Umbilical cord (tissue), 2 donors: ENCODE results near the gene EFNA5. TPM values are rescaled to one million over a fixed set of nuclear protein-coding genes. Genes with fewer than 3 reads are reported as not detected.
A peak's percentile ranks its signal among the peaks of the same experiment; 100 is the strongest.
"Not testable (repeated sequence)": the region's sequence is repeated elsewhere in the genome, so short reads cannot be mapped to it uniquely, and the experiment has no call there.

ENCODE experiments used
- DNase-seq: peaks from one replicate; pipeline ENCODE4 v3.0.0-alpha.2; 2015; ENCODE audit warnings: low spot score
- total RNA-seq: library from RNA; depleted of rRNA; stranded (reverse); fragments of >200 nt; gene quantifications from one replicate; pipeline ENCODE4 v1.2.3, GENCODE V29; 2014; ENCODE audit warnings: low replicate concordance; ENCODE audit not compliant: insufficient read depth

The EFNA5 gene
- total RNA-seq, 1 donor from 2014 or later = 15.2 TPM

DNA sequence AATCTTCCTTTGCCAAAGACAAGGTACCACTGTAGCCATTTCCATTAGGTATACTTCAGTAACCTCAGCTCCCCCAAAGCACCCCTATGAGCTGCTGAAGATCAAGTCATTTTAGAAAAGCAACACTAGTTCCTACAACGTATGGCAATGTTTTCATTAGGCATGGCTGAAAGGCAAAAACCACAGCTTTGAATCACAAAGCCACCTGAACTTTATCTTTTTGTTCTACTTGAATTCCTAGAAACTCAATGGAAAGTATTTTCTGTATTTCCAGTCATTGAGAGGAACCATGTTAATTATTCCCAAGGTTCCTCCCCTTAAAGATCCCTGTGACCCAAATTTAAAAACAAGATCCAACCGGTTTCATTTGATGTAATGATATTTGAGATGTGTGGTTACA lies 152.1 kb downstream of the EFNA5 start:
- DNase-seq = no peak

DNA sequence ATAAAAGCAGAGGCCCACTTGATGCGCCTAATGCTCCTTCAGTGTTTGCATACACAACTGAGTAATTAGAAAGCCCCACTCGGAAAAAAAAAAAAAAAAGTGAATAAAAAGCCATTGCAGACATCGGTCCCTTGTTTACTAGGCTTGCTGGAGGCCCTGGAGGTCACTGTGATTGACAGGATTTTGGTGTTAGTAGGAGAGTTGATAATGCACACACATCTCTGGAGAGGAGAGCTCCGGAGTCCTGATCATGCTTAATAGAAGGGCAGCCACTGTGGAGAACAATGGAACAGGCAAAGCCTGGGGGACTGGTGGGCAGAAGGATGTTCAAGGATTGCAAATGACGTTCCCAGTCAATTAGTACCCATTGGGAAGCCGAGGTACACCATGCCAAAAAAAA lies 152.5 kb downstream of the EFNA5 start:
- DNase-seq = no peak

DNA sequence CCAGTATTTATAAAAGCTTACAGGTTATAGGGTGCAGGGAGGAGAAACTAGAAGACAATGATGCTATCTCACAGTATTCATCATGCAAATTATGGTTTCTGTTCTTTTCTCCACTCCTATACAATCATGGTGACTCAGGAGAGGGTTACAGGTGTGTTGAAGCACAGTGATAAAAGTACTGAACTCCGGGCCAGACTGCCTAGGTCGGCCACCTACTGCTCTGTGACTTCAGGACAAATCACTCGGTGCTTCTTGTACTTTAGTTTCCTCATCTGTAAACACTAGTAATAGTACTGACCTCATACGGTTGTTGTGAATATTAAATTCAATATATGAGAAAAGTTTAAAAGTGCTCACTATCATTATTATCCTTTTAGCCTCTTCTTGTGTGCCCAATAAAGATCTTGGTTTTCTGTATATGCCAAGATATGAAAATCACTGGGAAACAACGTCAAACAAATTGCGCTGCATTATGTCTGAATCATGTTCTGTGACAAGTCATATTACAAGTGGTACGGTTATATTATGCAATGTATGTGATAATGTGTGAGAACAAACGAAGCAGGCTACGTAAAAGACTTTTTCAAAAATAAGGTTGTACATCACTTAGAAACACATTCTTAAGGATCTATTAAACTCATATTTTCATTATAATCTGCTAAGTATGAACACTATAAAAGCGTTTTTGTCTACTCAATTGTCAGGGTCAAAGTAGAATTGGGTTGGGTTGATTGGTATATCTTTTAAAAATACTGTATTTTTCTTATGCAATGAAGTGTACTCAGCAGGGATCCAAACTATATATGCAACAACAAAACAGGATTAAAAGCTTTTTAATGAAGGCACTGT lies 153.3 kb downstream of the EFNA5 start:
- no peak for DNase-seq

DNA sequence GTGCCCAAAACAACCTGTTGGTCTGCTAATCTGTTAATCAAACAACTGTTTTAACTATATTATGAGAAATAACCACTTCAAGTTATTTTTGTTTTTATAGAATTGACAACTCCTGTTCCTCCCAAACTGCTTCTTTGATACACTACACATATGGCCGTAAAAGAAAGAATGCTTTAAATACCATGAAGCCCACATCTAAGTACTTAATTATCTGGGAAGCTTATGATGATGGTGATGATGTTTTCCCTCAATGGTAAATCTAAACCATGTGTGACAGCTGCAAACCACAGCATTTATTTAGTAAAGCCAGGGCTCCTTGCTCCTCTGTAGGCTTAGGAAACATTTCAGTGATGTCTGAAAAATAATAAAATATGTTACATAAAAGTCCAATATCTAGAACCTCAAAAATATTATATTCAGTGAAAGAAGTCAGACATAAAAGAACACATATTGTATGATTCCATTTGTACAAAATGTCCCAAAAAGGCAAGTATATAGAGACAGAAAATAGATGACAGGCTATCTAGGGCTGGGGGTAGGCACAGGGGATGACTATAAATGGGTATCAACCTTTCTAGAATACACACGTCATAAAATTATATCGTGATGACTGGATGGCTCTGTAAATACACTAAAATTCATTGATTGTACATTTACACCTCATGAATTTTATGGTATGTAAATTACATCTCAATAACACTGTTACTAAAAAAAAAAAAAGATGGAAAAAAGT lies 154.1 kb downstream of the EFNA5 start:
- DNase-seq = peak; percentile 88

DNA sequence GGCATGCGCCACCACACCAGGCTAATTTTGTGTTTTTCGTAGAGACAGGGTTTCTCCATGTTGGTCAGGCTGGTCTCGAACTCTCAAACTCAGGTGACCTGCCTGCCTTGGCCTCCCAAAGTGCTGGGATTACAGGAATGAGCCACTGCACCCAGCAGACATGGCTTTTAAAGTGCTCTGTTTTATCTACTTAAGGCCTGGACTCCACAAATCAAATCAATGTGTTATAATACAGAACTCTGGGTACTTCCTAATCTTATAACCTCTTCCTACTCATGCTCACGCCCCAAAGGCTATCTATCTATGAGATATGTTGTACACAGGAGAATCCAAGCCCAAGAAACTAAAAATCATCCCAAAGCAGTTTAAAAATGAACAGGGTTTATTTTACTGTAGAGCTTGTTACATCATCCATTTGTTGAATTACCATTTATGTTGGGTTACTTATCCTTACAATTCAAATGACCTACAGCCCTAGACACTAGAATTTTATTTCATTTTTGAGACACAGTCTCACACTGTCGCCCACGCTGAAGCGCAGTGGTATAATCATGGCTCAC lies 155.1 kb downstream of the EFNA5 start:
- DNase-seq = peak; percentile 58

DNA sequence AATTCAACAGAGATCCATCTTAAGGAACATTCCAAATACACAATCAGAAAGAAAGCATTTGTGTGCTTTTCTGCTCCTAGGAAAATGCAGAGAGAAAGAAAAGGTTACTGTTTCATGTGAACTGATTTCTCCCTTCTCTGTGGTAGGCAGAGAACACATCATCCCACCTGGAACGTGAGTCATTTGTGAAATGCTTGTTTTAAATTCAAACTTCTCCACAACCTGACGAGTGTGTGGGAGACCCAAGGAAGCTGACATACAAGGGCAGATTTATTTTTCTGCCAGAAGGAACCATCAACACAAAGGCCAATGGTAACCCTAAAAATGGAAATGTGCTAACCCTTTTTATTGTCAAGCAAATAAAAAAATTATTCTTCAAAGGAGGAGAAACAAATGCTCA lies 156.4 kb downstream of the EFNA5 start:
- no peak for DNase-seq

DNA sequence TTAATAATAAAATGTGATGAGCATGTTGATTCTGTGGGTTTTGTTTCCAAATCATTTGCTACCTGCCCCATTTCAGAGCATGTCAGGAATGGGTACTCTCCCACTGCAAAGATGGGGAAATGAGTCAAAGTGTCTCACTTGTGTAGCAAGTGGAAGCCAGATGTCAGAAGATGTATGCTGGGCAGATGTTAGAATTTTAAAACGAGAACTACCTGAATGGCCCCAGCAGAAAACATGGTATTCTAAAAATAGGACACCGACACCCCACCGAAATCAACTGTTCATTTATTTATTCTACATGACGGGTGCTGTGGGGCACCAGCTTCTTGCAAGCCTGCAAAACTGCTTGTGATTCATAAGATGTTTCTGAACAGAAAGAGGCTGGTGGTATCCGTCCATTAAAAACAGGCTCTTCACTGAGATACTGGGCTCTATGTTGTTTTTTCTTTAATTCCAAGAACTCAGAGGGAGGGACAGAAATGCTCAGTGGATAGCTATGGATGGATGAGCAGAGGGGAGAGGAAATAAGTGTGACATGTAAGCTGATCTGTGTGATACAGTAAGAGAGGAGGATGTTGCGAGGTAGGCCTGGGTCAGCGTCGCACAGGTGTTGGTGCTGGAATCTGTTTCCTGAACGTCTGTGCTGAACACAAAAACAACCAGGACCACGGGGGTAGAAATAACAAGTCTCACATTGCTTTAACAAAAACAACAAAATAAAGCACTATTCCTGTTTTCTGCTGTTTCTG lies 157.2 kb downstream of the EFNA5 start:
- no peak for DNase-seq

DNA sequence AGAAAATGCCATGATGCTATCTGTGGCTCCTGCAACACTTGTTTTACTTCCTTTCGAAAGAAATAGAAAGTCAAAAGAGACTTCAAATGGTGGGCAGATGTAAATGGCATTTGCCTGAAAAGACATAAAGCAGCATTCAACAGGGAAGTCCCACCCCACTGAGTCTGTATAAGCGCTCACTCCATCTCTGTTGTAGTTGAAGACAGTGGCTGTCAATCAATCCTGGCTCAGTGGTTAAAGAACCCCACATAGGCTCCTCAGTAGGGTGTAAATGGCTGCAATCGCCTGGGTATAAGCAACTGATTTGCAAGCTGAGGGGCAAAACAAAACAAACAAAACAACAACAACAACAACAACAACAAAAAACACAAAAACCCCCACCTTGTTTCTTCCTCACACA lies 158.7 kb downstream of the EFNA5 start:
- no peak for DNase-seq

DNA sequence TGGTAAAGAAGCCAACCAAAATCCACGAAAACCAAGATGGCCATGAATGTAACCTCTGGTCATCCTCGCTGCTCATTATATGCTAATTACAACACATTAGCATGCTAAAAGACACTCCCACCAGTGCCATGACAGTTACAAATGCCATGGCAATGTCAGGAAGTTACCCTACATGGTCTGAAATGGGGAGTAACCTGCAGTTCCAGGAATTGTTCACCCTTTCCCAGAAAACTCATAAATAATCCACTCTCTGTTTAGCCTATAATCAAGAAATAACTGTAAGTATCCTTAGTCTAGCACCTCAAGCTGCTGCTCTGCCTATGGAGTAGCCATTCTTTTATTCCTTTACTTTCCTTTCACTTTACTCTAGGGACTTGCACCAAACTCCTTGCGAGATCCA lies 160.6 kb downstream of the EFNA5 start:
- DNase-seq = no peak

DNA sequence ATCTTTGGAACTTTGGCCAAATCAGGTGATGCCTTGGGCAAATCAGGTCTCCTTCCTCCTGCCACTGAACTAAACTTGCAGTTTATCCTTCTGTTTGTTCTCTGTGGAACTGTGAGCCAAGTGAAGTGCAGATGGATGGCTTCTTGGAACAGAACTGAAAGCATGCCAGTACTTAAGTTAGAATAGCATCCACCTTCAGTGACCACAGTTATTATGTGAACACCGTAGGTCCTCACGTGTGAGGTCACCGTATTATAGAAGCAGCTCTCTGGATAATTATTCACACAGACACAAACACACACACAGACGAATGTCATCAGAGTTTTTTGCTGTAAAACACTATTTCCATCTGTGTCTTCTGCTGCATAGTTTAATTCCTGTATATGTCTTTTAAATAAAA lies 162.6 kb downstream of the EFNA5 start:
- no peak for DNase-seq

DNA sequence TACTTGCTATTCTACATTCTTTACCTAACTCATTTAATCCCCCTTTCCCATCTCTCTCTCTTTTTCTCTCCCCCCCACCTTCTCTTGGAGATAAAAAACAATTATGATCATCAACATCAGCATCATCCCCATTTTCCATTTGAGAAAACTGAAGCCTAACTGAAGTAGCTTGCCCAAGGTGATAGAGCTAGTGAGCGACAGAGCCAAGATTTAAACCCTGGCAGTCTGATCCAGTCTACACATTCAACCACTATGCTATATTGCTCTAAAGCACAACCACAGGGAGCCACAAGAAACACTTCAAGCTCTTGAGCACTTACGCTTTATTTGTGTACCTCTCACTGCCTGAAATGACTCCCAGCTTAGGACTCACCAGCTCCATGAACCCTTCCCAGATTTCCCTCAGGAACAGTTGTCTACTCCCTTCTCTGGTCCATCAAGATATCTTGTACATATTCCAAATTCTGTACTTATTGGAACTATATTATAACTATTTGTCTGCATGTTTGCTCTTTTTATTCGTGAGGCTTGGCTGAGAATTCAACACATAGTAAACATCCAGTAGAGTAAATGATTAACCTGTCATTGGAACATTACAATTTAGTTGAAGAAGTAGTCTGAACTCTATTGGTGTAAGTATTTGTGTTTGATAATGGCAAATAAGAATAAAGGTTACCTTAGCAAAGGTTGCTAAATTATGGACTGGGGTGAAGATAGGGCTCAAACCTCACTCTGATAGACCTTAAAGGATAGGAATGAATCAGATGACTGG lies 164.8 kb downstream of the EFNA5 start:
- no peak for DNase-seq

DNA sequence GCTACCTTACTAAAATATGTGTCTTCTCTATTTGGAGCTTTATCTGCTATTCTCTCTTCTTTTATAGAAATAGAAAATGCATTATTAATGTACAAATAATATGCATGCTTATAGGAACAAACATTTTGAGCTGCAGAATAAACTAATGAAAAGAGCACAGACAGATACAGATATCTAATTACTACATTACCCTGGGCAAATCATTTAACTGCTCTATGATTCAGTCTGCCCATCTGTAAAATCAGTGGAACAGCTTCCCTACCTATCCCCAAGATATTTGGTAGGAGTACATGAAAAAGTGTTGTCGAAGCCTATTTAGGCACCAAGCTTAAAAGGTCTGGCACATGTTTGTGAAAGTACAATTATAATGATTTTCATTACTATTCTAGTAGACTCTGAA lies 166.3 kb downstream of the EFNA5 start:
- DNase-seq = no peak

DNA sequence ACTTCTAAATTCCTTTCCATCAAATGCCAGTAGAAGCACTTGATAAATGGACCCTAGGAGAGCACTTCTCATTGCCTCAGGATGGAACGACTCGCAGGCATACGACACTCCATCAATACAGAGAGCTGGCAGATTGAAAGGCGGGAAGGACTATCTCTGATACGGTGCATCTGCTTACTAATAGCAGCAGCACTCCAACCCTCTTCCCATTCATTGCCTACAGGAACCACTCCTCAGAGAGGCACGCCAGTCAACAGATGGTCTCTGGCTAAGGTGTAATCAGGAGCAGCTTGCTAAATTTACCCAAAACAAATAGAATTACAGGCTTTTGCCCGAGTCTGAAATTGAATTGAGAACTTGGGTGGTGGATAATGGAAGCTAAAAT lies 168.1 kb downstream of the EFNA5 start:
- DNase-seq = no peak

DNA sequence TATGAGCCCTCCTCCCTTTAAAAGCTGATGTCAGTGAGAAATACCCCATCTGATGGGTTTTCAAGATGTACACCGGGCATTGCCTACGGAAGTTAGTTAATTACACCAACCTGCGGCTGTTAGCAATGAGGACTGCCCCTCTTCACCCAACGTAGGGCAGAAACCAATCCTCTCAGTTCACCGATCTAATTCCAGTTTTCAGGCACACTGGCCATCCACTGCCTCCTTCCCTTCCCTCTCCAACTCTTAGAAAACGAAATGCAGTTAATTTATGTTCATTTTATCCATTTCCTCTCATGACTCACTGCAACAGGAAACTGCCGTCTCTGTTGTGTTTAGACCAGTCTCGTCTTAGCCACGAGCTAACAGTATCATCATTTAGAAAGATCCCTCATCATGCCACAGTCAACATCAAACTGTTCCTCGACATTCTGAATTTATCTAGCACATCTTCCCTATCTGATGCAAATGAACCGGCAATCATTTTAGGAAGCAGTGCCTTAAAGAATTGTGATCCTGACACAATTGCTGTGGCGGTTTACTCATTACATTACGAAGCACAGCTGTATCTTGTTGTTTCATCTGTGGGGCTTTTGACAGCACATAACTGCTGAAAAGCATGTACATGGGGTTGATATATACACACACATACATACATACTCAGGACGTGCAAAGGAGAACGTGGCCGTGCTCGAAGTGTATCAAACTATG lies 168.6 kb downstream of the EFNA5 start:
- no peak for DNase-seq

DNA sequence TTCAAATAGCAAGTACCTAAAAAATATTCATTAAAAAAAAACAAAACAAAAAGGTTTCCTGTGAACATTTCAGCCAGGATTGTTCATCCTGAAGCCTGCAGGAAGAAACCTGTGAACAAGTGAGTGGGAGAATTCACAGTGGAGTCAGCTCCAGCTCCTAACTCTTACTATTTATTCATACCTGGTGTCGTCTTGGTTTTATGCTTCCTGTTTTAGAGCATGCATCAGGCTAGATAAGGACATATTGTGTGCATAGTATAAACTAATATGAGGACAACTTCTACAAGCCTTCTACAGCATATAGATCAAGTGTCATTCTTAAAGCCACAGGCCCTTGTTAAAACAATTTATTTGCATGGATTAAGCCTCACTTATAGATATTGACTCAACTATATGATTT lies 169.9 kb downstream of the EFNA5 start:
- DNase-seq = no peak

DNA sequence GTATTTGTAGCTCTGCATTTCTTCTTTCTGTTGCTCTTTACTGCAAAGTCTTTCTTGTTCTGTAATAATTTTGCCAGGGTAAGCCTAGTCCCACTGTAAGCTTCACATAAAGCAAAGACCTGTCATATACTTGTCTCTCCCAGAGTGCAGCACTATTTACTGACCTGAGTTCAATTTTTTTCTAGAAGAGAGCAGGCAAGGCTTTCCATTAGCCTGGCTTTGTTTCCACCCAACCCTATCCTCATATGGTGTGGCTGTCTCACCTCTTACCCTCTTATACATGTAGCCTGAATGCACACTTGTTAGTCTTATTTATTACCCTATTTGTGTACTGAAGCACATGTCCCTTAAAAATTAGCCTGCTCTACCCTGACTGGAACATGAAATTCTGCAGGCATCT lies 170.4 kb downstream of the EFNA5 start:
- no peak for DNase-seq

DNA sequence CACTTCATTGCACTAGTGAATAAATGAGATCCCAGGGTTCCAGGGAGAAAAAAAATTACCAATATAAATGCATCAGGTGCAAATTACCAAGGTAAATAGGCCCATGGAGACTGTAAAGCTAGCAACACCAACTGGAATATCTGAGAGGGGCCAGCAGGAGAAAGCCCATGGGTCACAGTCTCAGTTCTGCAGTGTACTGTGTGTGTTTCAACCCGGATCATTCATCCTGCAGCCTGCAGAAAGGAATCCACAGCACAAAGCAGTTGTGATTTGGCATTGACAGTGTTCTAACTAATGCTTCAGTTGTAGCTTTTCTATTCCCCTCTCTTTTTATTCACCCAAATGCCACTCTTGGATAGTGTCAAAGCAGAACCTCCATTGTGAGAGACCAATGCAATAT lies 171.0 kb downstream of the EFNA5 start:
- no peak for DNase-seq

DNA sequence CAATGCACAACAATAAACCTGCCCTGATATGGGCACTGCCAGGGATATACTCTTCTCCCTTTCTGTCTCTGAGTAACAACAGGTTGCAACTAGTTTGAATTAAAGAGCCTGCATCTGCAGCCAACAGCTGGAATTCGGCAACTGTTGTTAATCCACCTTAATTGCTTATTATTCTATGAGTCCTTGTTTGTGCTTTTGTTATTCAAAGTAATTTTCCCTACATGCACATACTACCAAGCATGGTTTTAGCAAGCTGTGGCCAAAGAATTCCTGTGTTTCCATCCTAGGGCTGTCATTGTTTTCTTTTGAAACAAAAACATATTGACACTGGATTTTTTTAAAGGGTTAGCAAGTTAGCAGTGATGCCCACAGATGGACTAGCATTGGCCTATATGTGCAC lies 171.5 kb downstream of the EFNA5 start:
- DNase-seq = no peak

DNA sequence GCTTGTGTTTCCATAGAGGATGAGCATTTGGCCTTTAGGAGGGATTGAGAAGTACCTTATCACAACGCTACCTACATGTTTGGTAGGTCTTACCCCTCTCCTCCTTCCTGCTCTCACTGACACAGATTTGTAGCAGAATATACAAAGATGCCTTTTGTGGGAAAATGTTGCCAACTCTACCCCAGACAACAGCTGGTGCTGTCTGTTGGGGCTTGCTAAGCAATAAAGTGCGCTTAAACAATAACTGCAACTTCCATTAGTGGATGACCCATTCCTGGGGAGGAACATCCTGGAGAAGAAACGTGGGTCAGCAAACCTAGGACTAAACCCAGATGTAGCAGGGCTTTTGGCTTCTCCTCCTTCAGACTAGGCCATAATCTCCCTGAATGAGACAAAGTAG lies 174.3 kb downstream of the EFNA5 start:
- DNase-seq = no peak

DNA sequence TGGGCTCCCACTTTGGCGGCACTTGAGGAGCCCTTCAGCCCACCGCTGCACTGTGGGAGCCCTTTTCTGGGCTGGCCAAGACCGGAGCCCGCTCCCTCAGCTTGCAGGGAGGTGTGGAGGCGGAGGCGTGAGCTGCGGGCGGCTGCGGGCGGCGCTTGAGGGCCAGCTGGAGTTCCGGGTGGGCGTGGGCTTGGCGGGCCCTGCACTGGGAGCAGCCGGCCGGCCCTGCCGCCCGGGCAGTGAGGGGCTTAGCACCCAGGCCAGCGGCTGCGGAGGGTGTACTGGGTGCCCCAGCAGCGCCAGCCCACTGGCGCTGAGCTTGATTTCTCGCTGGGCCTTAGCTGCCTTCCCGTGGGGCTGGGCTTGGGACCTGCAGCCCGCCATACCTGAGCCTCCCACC lies 176.6 kb downstream of the EFNA5 start:
- DNase-seq = not testable (repeated sequence)

DNA sequence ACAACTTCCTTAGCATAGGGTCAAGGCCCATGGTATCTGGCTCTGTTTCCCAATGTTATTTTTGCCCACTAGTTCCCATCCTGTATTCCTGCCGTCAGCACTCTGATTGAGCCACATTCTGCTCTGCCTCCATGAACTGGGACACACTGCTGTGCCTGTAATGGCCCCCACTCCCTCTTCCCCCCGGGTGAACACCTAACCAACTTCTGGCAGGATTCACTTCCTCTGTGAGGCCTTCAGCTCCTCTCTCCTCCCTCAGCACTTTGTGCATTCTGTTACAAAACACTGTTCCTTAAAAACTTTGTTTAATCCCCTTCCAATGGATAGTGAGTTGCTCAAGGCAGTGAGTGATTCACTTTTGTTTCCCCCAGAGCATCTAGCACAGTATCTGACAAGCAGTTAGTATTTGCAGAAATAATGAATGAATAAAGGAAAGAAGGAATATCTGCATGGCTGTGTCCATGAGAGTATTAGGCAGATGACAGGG lies 183.6 kb downstream of the EFNA5 start:
- DNase-seq = no peak
